ENCODE results near the gene FAF1.
A peak's percentile ranks its signal among the peaks of the same experiment; 100 is the strongest.
"Not testable (repeated sequence)": the region's sequence is repeated elsewhere in the genome, so short reads cannot be mapped to it uniquely, and the experiment has no call there.

FAF1 gene

GRCh38 chr1:50964863-50965262 is 4.8 kb upstream of the FAF1 start:
- Histone ChIP-seq H3K4me3 (replicated peaks; ENCODE audit: low read depth, low read length) (no peak overlapping the region), H3K36me3 (ENCODE audit: control insufficient read depth, insufficient read depth, low read length) (no peaks in the 10 kb centered on the region), H3K27me3 (replicated peaks; ENCODE audit: control insufficient read depth, insufficient read depth, low read length) (no peaks in the 10 kb centered on the region)
- no peak for TF ChIP-seq CTCF (IDR thresholded peaks at IDR 0.05; ENCODE audit: insufficient read depth, low read length, poor library complexity, severe bottlenecking)
- no peak for DNase-seq (ENCODE audit: extremely low read depth, insufficient read length)

- Histone ChIP-seq H3K27me3 (replicated peaks; ENCODE audit: control insufficient read depth, insufficient read depth, low read length) (no peaks in the 10 kb centered on the region), H3K4me3 (replicated peaks; ENCODE audit: low read depth, low read length) (peak overlapping the region; percentile 95), H3K36me3 (ENCODE audit: control insufficient read depth, insufficient read depth, low read length) (no peaks in the 10 kb centered on the region)
- DNase-seq (ENCODE audit: extremely low read depth, insufficient read length) = no peak
- no peak for TF ChIP-seq CTCF (IDR thresholded peaks at IDR 0.05; ENCODE audit: insufficient read depth, low read length, poor library complexity, severe bottlenecking)
Observed at GRCh38 chr1:50959303-50959912, 659 bp downstream of the FAF1 start.

- no peak overlapping the region for H3K4me3 ChIP-seq (replicated peaks; ENCODE audit: low read depth, low read length)
- H3K27me3 ChIP-seq (replicated peaks; ENCODE audit: control insufficient read depth, insufficient read depth, low read length) = no peaks in the 10 kb centered on the region
- TF ChIP-seq CTCF (IDR thresholded peaks at IDR 0.05; ENCODE audit: insufficient read depth, low read length, poor library complexity, severe bottlenecking) = no peak
- DNase-seq (ENCODE audit: extremely low read depth, insufficient read length) = no peak
- H3K36me3 ChIP-seq (ENCODE audit: control insufficient read depth, insufficient read depth, low read length) = no peaks in the 10 kb centered on the region
Observed at GRCh38 chr1:50955116-50955515, 5.0 kb downstream of the FAF1 start.

- H3K4me3 ChIP-seq (replicated peaks; ENCODE audit: low read depth, low read length); H3K27me3 ChIP-seq (replicated peaks; ENCODE audit: control insufficient read depth, insufficient read depth, low read length); DNase-seq (ENCODE audit: extremely low read depth, insufficient read length); H3K36me3 ChIP-seq (ENCODE audit: control insufficient read depth, insufficient read depth, low read length): not testable (repeated sequence)
Observed at GRCh38 chr1:50952566-50952965, 7.5 kb downstream of the FAF1 start.

GRCh38 chr1:50950396-50950795 is 9.7 kb downstream of the FAF1 start:
- no peaks in the 10 kb centered on the region for H3K27me3 ChIP-seq (replicated peaks; ENCODE audit: control insufficient read depth, insufficient read depth, low read length)
- no peaks in the 10 kb centered on the region; the same call in 1 of the 2 replicates for H3K36me3 ChIP-seq (ENCODE audit: control insufficient read depth, insufficient read depth, low read length)
- DNase-seq (ENCODE audit: extremely low read depth, insufficient read length) = no peak
- H3K4me3 ChIP-seq (replicated peaks; ENCODE audit: low read depth, low read length) = no peak overlapping the region
- TF ChIP-seq CTCF (IDR thresholded peaks at IDR 0.05; ENCODE audit: insufficient read depth, low read length, poor library complexity, severe bottlenecking) = no peak

- no peak for DNase-seq (ENCODE audit: extremely low read depth, insufficient read length)
- Histone ChIP-seq H3K27me3 (replicated peaks; ENCODE audit: control insufficient read depth, insufficient read depth, low read length) (no peaks in the 10 kb centered on the region), H3K4me3 (replicated peaks; ENCODE audit: low read depth, low read length) (no peak overlapping the region), H3K36me3 (ENCODE audit: control insufficient read depth, insufficient read depth, low read length) (no peaks in the 10 kb centered on the region; the same call in 1 of the 2 replicates)
- TF ChIP-seq CTCF (IDR thresholded peaks at IDR 0.05; ENCODE audit: insufficient read depth, low read length, poor library complexity, severe bottlenecking) = no peak
Observed at GRCh38 chr1:50949286-50949982, 10.6 kb downstream of the FAF1 start.
